ENCODE measurements around the gene MOBP.
"Not testable (repeated sequence)": the region's sequence is repeated elsewhere in the genome, so short reads cannot be mapped to it uniquely, and the experiment has no call there.

The MOBP gene

DNA sequence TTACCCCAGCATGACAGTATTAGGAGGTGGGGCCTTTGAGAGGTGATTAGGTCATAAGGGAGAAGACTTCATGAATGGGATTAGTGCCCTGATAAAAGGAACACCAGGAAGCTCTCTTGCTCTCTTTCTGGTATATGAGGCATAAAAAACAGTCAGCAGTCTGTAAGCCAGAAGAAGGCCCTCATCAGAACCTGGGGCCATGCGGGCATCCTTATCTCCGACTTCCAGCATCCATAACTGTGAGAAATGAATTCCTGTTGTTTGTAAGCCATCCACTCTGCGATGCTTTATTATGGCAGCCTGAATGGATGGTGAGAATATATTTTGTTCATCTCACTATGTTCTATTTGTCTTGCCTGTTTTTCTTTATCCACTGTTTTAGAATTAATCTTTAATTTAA, 17.7 kb upstream of the MOBP start:
- no peak for DNase-seq (ENCODE audit: low read depth, low spot score)

DNA sequence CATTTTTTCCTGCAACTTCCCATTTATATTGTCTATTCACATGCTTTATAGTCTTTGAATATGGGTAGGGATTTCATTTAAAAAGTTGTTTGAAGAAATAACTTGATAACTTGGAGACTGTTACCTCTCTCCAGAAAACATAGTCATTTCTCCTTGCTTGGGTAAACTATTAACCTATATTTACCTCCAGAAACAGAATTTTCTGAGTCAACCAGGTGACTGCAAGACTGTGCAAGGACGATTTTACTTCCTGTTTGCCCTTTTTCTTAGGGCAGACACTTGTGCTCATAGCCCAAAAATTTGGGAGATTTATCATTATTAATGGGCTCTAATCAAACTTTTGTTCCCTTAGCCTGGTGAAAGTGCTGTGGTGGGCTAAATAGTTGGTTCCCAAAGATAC, 14.3 kb upstream of the MOBP start:
- no peak for DNase-seq (ENCODE audit: low read depth, low spot score)

DNA sequence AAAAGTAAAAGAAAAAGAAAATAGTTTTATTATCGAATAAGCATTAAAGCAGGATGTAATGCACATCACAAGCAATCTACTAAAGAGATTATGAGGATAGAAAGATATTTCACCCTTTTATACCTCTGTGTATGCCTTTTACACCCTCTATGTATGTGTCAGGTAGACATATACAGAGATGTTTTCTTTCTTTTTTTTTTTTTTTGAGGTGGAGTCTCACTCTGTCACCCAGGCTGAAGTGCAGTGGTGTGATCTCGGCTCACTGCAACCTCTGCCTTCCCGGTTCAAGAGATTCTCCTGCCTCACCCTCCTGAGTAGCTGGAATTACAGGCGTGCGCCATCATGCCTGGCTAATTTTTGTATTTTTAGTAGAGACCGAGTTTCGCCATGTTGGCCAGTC, 13.6 kb upstream of the MOBP start:
- DNase-seq (ENCODE audit: low read depth, low spot score) = not testable (repeated sequence)

DNA sequence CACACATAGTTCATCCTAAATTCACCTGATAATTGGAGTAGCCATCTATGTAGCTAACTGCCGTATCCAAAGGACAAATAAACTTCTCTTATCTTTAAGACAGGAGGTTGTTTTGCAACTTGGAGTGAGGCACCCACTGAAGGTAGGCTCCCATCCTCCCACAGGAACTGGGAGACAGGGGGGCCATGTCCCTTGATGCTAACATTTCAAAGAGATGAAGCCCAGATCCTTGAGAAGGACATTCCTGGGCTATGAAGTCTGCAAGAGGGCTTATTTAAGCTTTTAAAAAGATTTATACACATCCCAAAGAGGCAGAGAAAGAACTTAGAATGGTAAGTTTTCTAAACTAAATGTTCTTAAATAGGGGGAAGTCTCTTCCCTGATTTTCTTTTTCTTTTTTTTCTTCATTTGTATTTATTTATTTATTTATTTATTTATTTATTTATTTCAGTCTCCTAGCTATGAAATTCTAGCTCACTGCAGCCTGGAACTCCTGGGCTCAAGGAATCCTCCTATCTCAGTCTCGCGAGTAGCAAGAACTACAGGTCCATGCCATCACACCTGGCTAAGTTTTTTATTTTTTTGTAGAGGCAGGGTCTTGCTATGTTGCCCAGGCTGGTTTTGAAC, 12.8 kb upstream of the MOBP start:
- DNase-seq (ENCODE audit: low read depth, low spot score) = no peak

DNA sequence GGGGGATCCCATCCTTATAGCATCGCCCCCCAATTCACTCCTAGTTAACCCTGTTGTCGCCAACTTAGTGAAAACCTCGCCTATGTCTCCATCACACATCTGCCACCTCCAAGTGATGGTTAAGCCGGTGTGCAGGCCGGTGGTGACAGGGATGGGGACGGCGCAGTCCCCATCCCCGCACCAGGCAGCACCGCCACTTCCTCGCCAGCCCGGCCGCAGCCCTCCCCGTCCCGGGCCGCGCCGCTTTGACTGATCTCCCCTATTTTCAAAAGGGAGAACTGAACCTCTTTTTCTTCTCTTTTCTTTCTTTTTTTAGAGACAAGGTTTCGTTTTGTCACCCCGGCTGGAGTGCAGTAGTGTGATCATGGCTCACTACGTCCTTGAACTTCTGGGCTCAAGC, 11.3 kb upstream of the MOBP start:
- no peak for DNase-seq (ENCODE audit: low read depth, low spot score)

DNA sequence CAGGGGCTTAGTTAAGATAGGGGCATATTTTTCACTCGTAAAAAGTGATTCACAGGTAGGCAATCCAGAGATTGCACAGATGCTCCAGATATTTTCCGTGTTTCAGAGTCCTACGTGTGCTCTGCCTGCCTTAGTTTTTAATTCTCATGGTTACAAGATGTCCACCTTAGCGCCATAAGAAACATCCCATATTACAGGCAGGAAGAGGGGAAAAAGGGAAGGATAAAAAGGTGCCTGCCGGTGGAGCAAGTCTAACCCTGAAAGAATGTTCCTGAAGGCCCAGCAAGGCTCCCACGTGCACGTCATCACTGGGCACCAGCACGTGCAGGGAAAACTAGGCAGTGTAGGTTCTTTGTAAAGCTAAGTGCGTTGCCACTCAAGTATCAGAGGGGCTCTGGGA, 10.1 kb upstream of the MOBP start:
- DNase-seq (ENCODE audit: low read depth, low spot score) = no peak

DNA sequence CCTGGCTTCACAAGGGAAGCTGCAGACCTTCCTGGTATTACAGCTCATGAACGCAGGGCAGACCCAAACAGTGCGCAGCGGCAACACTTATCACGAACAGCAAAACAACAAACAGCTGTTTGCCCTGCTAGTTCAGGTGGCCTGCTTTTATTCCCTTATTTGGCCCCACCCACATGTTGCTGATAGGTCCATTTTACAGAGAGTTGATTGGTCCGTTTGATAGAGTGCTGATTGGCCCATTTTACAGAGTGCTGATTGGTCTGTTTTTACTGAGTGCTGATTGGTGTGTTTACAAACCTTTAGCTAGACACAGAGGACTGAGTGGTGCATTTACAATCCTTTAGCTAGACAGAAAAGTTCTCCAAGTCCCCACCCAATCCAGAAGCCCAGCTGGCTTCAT, 8.9 kb upstream of the MOBP start:
- DNase-seq (ENCODE audit: low read depth, low spot score) = not testable (repeated sequence)

DNA sequence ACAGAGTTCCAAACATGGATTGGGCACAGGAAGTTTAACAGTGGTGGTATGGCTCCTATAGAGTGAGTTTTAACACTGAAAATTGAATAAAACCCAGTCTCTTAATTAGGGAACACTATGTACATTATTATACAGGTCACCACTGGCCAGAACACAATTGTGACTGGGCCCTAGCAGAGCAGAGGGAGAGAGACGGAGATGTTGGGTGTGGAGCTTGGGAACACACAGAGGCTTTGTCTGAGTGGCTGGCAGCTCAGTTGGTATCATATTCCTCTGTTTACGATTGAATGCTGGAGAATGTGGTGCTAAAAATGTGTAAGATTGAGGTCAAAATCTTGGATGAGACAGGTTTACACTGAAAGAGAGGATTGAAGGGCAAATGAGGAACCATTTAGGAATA, 6.8 kb upstream of the MOBP start:
- DNase-seq (ENCODE audit: low read depth, low spot score) = no peak

DNA sequence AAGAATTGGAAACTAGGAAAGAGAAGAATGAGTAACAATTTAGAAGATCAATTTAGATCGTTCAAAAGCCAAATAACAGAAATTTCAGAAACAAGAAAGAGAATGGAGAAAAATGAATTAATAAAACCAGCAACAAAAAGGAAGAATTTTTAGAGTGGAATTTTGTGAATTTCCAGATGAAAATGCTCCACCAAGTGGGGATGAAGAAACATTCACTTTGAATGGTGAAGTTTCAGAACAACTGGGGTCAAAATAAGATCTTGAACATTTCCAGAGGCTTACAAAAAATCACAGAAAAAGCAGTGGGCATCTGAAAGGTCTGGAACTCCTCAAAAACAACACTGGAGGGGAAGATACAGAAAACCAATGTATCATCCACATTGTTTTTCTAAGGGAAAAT, 4.2 kb upstream of the MOBP start:
- DNase-seq (ENCODE audit: low read depth, low spot score) = no peak

DNA sequence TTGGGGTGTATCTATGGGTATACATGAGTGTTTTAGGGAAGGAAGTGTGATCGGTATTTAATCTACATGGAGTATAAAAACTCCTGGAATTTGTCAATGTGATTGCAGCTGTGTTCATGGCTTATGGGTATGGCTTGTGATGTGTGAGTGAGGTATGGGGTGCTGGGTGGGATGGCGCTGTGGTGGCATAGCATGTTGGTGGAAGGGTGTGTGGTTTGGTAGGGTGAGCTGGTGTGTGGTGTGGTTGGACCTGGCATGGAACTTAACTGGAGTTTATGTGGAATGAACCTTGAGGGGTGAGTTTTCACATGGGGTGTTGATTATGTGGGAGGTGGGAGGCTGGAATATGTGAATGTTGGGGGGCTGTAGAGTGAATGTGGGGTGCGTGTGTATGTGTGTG, 492 bp upstream of the MOBP start:
- DNase-seq (ENCODE audit: low read depth, low spot score) = no peak

DNA sequence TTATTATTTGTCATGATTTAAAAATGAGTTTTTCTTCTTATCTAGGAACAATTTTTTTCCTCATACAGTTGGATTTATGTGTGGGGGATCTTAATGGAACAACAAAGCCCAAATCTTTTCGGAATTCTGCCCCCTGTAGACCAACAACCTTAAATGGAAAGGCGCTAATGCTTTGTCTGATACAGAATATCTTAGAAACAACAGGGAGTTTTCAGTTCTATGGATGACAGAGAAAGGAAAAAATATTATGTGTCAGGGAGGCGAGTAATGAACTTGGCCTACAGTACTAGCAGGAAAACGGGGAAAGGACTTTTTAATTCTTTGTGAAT, 592 bp downstream of the MOBP start:
- DNase-seq (ENCODE audit: low read depth, low spot score) = no peak

DNA sequence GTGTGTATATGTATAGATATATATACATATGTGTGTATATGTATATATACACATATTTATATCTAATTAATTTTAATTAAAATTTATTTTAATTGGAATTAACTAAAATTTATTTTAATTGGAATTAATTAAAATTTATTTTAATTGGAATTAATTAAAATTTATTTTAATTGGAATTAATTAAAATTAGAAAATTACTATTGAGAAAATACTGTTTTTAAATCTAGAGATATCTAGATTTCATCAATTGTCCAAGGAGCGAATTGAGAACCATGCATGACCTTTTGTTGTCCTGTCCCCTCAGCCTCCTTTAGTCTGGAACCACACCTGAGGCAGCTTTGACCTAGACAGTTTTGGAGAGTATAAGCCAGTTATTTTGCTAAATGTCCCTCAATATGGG, 1.8 kb downstream of the MOBP start:
- no peak for DNase-seq (ENCODE audit: low read depth, low spot score)

DNA sequence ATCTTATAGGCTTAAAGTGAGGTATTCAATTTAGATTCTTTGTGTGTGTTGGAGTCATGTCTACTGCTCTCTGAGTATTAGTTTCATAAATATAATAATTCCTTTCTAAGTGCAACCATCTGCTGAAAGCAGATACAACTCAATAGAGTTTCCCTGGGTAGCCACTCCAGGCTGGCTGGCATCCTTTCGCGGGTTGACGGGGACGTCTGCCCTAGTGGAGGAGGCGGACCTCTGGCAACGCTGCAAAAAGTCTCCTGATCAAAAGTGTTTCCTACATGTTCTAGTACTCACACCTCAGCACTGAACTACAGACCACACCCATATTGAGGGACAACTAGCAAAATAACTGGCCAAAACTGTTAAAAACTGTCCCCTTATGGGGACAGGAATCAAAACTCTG, 2.5 kb downstream of the MOBP start:
- no peak for DNase-seq (ENCODE audit: low read depth, low spot score)

DNA sequence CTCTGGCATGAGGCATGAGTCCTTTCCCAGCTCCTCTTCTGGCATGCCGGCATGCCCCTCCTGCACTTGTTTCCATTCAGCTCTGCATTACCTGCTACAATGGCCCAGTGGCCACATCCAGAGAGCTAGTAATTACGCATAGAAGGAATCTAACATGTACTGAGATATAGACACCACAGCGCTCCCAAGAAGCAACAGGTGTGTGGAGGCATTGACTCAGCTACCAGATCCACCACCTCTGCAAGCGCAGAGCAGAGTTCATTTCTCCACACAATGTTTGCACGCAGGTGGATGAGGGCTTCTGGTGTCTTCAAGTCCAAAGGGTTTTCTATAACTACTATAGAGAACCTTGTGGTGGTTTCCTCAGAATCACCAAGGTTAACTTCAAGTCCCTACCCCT, 4.2 kb downstream of the MOBP start:
- DNase-seq (ENCODE audit: low read depth, low spot score) = no peak

DNA sequence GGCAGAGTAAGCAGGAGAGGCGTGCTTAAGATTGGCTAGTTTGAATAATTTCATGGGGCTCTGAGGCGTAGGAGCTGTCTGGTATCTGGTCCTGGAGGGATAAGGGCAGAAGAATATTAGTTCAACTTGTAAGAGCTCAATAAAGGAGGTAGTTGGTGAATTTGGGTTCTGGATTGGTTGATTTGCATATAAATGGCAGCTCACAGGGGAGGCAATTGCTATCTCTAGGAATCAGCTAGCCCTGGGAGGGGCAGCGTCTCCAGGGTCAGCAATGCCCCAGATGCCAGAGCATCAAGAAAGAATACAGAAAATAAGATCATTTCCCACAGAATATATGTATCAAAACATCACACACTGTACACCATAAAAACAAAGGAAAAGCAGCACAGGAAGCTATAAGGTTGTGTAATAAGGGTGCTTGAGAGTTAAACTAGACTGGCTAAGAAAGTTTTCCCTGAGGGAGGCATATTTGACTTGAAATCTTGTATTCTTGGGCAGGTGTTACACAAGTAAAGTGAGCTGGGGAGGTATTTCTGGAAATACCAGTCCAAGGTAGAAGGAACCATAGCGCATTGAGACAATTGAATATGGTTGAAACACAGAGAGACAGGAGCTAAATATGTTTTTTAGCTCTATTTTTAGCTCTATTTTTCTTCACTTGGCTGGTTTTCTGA, 6.1 kb downstream of the MOBP start:
- DNase-seq (ENCODE audit: low read depth, low spot score) = peak; percentile 50

DNA sequence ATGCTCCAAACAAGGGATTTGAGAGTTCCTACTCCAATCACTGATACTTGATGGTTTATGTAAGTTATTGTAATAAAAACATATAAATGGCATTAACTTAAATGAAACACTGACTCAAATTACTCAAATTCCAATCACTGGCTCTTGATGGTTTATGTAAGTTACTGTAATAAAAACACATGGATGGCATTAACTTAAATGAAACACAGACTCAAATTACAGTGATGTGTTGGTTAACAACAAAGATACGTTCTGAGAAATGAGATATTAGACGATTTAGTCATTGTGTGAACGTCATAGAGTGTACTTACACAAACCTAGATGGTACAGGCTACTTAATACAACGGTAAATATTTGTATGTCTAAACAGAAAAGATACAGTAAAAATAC, 6.6 kb downstream of the MOBP start:
- DNase-seq (ENCODE audit: low read depth, low spot score) = no peak

DNA sequence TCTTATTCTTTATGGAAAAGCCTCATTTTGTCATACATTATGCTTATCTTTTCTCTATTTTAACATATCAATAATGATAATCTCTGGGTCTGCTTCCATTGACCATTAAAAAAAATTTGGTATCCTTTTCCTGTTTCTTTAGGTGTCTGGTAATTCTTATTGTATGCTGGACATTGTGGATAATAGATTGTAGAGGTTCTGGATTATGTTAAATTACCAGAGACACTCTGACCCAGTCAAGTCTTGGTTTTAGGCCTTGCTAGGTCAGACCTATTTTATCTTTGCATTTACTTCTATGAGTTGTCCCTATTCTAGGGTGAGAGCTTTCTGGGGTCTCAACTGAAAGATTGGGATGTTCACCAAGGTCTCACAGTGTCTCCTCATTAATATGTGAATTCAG, 9.3 kb downstream of the MOBP start:
- no peak for DNase-seq (ENCODE audit: low read depth, low spot score)

DNA sequence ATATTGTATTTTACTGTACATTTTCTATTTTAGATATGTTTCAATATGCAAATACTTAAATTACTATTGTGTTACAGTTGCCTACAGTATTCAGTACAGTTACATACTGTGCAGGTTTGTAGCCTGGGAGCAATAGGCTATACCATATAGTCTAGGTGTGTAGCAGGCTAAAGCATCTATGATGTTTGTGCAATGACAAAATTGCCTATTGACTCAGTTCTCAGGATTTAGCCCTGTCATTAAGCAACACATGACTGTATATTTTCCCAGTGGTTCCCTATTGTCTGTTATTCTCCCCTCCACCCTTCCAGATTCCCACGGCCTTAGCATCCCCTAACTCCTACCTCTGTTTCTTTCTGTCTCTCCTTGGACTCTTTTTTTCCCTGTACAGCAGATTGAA, 10.7 kb downstream of the MOBP start:
- no peak for DNase-seq (ENCODE audit: low read depth, low spot score)

DNA sequence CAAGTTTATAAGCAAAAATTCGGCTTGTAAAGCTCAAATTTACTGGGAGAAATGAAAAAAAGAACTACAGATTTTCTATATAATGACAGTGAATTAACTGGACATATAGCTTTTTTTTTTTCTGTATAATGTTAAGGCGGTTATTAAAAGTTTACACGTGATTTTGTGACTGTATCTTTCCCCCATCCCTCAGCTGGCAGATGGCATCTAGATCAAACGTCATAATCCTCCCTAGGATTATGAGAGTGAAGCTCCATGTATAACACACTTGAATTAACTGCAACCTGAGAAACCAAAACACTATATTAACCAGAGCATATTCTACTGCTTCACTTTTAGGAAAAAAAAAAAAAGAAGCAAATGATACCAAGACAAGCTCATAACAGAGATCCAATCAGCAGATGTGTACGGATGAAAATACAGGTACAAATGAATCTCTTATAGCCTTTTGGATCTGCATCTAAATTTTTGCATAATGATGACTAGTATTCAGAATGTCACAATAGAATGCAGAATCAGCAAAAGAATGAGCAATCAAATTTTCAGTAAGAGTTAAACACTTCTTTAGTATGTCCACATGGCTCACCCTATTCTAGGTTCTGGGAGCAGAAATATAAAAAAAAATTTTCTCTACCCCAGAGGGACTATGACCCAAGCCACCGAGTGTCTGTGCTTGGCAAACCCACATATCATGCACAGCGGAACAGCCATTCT, 12.4 kb downstream of the MOBP start:
- DNase-seq (ENCODE audit: low read depth, low spot score) = no peak

DNA sequence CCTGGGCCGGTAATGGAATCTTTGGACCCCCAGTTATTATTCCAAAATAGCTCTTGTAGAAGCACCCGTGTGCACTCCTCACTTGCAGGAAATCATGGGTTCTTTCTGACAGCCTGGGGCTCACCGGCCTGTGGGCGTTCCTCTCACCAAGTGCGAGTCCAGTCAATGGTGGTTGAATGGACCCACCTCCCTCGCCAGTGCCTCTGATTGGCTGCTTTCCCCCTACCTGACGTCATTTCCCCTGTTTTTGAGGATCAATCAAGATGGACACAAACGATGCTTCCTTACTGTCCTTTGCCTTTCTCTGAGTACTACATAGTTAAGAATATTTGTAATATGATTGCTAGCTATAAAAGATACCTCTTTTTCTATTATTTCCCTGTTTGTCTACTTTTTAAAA, 18.1 kb downstream of the MOBP start:
- no peak for DNase-seq (ENCODE audit: low read depth, low spot score)

DNA sequence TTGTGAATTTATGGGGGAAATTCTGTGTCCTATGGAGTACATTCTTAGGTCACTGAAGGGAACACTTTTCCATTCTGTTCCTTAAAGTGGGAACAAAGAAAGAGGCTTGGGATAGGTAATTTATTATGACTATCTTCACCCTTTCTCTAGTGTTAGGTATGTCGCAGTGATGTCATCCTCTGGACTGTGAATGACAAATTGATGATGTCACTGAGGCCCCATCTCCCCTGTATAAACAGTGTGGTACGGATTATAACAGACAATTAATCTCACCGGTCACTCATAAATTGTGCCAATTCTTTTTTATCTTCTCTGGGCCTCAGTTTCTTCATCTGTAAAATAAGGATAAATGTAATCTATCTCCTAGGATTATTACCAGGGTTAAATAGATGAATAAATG, 23.5 kb downstream of the MOBP start:
- DNase-seq (ENCODE audit: low read depth, low spot score) = no peak

DNA sequence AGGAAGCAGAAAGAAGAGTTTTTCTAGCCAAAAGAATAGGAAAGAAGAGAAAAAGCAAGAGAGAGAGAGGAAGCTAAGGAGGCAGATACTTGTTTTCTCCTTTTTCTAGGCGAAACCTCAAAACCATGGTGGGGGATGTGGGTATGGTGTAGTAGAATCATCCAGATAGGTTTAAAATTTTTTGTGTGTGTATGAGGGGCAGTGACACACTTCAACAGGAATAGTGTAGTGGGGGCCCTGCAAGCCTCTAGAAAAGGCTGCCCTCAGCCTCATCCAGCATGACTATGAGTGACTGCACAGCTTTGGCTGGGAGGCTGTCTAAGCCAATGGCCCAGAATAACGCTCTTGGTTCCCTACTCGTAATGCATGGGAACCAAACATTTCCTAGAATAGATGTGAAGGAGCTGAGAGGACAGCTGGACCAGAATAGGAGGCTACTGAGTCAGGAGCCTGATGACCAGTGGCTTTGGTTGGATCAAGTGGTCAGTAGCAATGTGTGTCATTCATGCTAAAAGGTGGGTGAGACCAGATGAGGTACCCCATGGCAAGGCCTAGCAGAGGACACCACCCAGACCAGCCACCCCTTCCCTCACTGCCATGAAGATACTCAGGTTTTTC, 24.4 kb downstream of the MOBP start:
- no peak for DNase-seq (ENCODE audit: low read depth, low spot score)

DNA sequence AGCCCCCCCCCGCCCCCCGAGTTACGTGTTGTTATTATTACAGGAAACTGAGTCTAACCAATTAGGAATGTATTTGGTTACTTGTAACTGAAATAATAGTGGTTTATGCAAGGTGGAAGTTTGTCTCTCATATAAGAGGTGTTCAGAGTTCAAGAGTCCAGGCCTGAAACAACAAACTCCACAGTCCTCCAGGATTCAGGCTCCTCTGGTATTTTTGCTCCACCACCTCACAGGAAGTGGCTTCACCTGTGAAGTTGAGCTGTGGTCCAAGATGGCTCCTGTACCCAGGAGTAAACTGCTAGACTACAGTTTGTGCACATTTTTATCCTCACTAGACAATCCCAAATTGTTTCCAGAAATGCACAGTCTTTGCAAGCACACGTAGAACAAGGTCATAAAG, 27.3 kb downstream of the MOBP start:
- no peak for DNase-seq (ENCODE audit: low read depth, low spot score)
